Measurements from ENCODE around the gene BCKDHA. TPM values are rescaled to one million over a fixed set of nuclear protein-coding genes. Genes with fewer than 3 reads are reported as not detected.

Gene BCKDHA
- total and polyA plus RNA-seq, 2 of the 4 experiments (the other 2 are of a cell fraction), result 7.6 to 7.7 TPM

GRCh38 chr19:41428481-41428859 is 30.9 kb downstream of the BCKDHA start:
- Histone ChIP-seq H2AFZ (replicated peaks; ENCODE audit: low read length, poor library complexity) (no peak overlapping the region), H2BK20ac (ENCODE audit: low read depth, low read length) (no peak overlapping the region), H4K91ac (ENCODE audit: insufficient read depth, low read depth, low read length) (no peak overlapping the region), H3K9me3 (ENCODE audit: control insufficient read depth, insufficient read depth, low read length) (no peaks in the 10 kb centered on the region), H3K4ac (ENCODE audit: low read depth, low read length) (no peak overlapping the region), H4K5ac (ENCODE audit: low read depth, low read length) (no peak overlapping the region), H2AK9ac (replicated peaks; ENCODE audit: low read depth, low read length, poor library complexity) (peak overlapping the region; percentile 82), H4K8ac (ENCODE audit: low read depth in 2 of 2, low read length in 2 of 2) (no peak overlapping the region), H3K9me1 (ENCODE audit: insufficient read depth, low read length) (no peaks in the 10 kb centered on the region), H3K9ac (ENCODE audit: low read depth, low read length) (no peak overlapping the region), H4K20me1 (ENCODE audit: insufficient read depth, low read length) (no peaks in the 10 kb centered on the region), H3K27me3 (ENCODE audit: control insufficient read depth, insufficient read depth, low read length) (no peaks in the 10 kb centered on the region), H3K18ac (ENCODE audit: low read depth, low read length) (no peak overlapping the region), H2BK120ac (ENCODE audit: low read depth, low read length) (no peak overlapping the region), H3K14ac (replicated peaks; ENCODE audit: low read depth, low read length) (no peak overlapping the region), H3K4me1 (ENCODE audit: control insufficient read depth, insufficient read depth, low read length) (peaks cover 10% of the 10 kb centered on the region; the same call in 1 of the 2 replicates), H3K36me3 (ENCODE audit: control insufficient read depth, insufficient read depth, low read length) (peaks cover 34% of the 10 kb centered on the region), H2AK5ac (ENCODE audit: low read depth, low read length) (no peak overlapping the region), H3K23ac (ENCODE audit: low read depth, low read length) (no peak overlapping the region; the same call in 1 of the 2 replicates), H2BK5ac (ENCODE audit: low read depth, low read length, poor library complexity, severe bottlenecking) (no peak overlapping the region), H3K27ac (ENCODE audit: insufficient read depth, low read length) (no peak overlapping the region), H3K4me2 (ENCODE audit: low read depth, low read length) (no peak overlapping the region; the same call in 1 of the 2 replicates), H3K56ac (ENCODE audit: extremely low read depth, insufficient read depth, low read length) (no peak overlapping the region), H3K79me1 (ENCODE audit: low read depth in 1 of 2, low read length in 2 of 2) (no peaks in the 10 kb centered on the region), H2BK15ac (ENCODE audit: low read depth, low read length) (no peak overlapping the region), H3K4me3 (ENCODE audit: insufficient read depth, low read depth, low read length) (no peak overlapping the region)
- dilution Hi-C loops (cut with HindIII; ENCODE audit: low sequenced_read_pairs, unreplicated experiment) (no loop called here), in situ Hi-C loops (cut with MboI; ENCODE audit: low sequenced_read_pairs) (no loop called here), intact Hi-C loops (cut with micrococcal nuclease) (loop anchor here (10.0 kb wide), 1 partner anchor 224 kb away; no protein-coding TSS in a partner anchor)
- TF ChIP-seq MAZ (IDR thresholded peaks at IDR 0.05; ENCODE audit: borderline replicate concordance, low read depth, low read length), result no peak
- no peak for TF ChIP-seq BHLHE40 (IDR thresholded peaks at IDR 0.05; ENCODE audit: low read depth, low read length)
- TF ChIP-seq NFE2L2 (IDR thresholded peaks at IDR 0.05; ENCODE audit: low read depth, low read length), result no peak
- TF ChIP-seq SMC3 (IDR thresholded peaks at IDR 0.05; ENCODE audit: low read depth, low read length), result no peak
- no peak for TF ChIP-seq CEBPB (IDR thresholded peaks at IDR 0.05; ENCODE audit: low read depth, low read length)
- no peak for TF ChIP-seq USF2 (IDR thresholded peaks at IDR 0.05; ENCODE audit: low read depth, low read length)
- TF ChIP-seq CHD1 (IDR thresholded peaks at IDR 0.05; ENCODE audit: low read depth, low read length), result no peak
- TF ChIP-seq FOS (IDR thresholded peaks at IDR 0.05; ENCODE audit: low read depth, low read length), result no peak
- TF ChIP-seq RFX5 (IDR thresholded peaks at IDR 0.05; ENCODE audit: low read depth, low read length), result no peak
- no peak for TF ChIP-seq CTCF (conservative IDR thresholded peaks at IDR 0.05; ENCODE audit: low read depth, low read length)
- TF ChIP-seq ELK1 (IDR thresholded peaks at IDR 0.05; ENCODE audit: borderline replicate concordance, low read depth, low read length), result no peak
- TF ChIP-seq RCOR1 (IDR thresholded peaks at IDR 0.05; ENCODE audit: insufficient replicate concordance, low read length), result no peak
- TF ChIP-seq MAFK (IDR thresholded peaks at IDR 0.05; ENCODE audit: low read depth, low read length), result no peak
- TF ChIP-seq POLR2A (IDR thresholded peaks at IDR 0.05; ENCODE audit: low read depth, low read length), result no peak
- DNase-seq (no peak), ATAC-seq (ENCODE audit: low read depth) (no peak)
- WGBS, 2 experiments (ENCODE audit: extremely low coverage in 2 of 2, insufficient read length in 1 of 2), result no CpG with 5 or more reads among the region's 1 CpG
- no TSS peak for BruUV-seq (replicated peaks)
- ChIA-PET CTCF (no interaction called here), POLR2A (ENCODE audit: unreplicated experiment) (no interaction called here)
